ENCODE data around the gene SAG.

Gene SAG

DNA sequence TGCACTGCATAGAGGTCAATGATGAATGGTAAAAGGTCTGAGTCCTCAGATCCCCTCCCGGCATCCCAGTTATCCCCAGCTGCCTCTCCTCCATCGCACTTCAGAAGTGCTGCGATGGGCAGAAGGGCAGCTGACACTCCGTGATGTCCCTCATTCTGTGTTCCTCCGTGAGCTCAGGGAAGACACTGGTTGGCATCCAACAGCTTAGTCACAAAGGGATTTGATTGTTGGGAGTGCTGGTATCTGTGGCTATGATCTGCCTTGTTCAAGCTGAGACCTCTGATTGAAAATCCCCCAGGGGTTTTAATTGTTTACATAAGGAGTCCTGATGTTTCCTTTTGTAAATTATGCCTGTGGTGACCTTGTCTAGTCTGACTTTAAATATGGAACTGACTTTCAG is 19.0 kb upstream of the SAG start:
- no peak for DNase-seq (ENCODE audit: low spot score)

DNA sequence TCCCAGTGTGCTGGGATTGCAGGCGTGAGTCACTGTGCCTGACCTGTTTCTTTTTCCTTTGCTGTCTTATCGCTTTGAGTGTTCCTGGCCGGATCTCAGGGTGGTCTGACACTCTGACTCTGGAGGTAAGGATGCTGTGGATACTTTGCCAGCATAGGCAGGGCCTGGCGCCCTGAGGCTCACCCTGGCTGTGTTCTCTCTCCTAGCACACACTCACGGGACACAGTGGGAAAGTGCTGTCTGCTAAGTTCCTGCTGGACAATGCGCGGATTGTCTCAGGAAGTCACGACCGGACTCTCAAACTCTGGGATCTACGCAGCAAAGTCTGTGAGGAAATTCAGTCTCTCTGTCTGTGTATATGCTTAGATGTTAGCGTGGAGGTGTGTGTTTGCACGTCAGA is 18.0 kb upstream of the SAG start:
- no peak for DNase-seq (ENCODE audit: low spot score)

DNA sequence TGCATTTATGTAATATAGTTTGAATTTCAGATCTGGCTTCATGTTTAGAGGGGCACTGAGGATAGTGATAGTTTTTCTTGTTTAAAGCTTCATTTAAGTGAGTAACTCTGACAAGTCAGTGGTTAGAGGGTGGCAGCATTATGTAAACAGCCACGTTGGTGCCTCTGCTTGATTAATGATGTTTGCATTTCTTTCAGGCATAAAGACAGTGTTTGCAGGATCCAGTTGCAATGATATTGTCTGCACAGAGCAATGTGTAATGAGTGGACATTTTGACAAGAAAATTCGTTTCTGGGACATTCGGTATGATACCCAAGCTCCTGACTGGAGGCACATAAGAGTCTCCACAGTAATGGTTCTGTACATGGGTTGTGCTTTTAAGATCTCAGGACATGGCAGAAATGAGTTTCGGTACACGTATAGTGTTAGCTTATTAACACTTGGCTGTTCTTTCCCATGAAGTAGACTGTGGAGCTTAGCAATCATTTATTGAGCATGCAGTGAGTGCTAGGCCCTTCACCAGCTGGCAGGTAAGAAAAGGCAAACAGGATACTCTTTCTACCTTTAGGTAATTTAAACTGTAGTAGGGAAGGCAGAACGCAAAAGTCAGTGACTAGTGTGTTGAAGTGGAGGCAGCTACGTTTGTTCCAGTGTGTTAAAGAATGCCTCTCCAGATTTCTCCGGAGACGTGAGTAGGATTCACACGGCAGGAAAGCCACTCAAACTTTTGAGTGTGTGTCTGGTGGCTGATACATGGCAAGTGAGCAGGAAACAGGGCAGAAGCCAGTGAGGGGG is 17.4 kb upstream of the SAG start:
- DNase-seq (ENCODE audit: low spot score): no peak

DNA sequence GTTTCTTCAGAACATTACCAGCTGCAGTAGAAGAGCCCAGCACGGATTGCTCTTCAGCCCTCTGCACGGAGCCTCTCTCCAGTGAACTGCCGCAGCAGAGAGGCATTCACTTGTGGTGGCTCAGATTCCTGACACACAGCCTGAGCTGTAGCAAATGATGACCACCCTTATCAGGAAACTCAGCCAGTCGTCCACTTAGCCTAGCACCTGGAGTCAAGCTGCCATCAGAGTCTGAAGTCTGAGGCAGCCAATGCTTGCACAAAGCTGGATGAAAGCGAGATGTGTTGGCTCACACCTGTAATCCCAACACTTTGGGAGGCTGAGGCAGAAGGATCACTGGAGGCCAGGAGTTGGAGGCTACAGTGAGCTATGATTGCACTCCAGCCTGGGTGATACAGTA is 11.7 kb upstream of the SAG start:
- no peak for DNase-seq (ENCODE audit: low spot score)

DNA sequence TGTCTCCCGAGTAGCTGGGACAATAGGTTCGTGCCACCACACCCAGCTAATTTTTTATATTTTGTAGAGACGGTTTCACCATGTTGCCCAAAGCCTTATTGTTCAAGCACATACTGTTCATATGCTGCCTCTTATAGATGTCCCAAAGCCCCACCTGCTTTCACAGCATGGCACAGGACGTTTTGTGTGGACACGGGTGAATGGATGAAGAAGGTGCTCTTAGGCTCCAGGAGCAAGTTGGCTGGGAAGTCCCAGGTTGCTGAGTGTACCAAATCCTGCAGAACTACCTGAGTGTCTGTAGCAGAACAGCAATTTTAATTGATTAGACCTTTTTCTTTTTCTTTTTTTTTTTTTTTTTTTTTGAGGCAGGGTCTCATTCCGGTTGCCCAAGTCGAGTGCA is 10.5 kb upstream of the SAG start:
- DNase-seq (ENCODE audit: low spot score): no peak

DNA sequence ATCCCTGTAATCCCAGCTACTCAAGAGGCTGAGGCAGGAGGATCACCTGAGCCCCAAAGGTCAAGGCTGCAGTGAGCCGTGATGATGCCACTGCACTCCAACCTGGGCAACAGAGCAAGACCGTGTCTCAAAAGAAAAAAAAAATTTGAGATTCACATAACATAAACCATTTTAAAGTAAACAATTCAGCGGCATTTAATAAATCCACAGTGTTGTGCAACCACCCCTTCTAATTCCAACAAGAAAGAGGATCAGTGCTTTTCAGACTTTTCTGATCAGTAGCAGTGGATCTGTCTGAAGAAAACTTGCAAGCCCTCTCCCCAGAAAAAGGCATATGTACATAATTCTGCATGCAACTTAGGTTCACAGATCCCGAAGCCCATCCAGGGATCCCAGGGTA is 7.2 kb upstream of the SAG start:
- no peak for DNase-seq (ENCODE audit: low spot score)

DNA sequence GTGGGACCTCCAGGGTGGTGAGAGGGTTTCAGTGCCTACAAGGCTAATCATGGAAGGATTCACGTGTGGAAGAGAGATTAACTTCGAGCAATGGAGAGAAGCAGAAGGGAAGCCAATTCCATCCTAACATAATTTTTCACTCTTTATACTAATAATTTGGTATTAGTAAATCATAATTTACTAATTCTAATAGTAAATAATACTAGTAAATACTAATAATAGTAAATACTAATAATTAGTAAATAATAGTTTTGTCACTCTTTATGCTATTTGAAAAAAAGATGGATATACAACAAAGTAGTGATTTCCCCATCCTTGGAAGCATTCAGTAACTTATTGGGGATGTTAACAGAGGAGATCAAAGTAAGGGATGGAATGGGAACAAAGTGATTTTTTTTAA is 6.4 kb upstream of the SAG start:
- no peak for DNase-seq (ENCODE audit: low spot score)

DNA sequence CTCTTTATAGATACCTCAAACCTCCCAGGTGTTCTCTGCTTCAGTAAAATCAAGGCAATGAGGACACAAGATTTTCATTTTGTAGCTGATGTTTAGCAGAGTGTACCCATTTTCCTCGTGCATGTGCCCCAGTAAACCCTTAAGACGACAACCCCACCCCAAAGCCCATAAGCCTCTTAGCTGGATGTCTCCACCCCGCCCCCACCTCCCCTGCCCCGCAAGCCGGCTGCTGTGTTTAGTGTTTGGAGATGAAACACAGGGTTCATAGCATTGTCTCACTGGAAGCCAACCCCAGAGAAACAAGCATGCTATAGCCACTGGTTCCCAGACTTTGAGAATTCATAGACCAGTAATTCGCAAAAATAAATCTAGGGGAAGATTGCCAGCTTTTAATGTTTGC is 5.8 kb upstream of the SAG start:
- no peak for DNase-seq (ENCODE audit: low spot score)

DNA sequence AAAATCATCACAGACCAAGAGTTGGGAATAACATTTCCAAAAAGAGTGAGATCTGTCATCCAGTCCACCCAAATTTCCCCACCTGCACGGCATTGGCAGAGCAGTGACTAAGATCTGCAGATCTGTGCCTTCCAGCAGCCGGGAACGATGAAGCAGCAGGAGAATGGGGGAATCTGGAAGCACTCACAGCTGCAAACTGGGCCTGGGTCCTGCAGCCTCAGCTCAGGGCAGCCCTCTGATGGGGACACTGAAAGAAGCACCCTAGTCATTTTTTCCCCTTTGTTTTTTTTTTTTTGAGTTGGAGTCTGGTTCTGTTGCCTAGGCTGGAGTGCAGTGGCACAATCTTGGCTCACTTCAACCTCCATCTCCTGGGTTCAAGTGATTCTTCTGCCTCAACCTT is 4.4 kb upstream of the SAG start:
- no peak for DNase-seq (ENCODE audit: low spot score)

DNA sequence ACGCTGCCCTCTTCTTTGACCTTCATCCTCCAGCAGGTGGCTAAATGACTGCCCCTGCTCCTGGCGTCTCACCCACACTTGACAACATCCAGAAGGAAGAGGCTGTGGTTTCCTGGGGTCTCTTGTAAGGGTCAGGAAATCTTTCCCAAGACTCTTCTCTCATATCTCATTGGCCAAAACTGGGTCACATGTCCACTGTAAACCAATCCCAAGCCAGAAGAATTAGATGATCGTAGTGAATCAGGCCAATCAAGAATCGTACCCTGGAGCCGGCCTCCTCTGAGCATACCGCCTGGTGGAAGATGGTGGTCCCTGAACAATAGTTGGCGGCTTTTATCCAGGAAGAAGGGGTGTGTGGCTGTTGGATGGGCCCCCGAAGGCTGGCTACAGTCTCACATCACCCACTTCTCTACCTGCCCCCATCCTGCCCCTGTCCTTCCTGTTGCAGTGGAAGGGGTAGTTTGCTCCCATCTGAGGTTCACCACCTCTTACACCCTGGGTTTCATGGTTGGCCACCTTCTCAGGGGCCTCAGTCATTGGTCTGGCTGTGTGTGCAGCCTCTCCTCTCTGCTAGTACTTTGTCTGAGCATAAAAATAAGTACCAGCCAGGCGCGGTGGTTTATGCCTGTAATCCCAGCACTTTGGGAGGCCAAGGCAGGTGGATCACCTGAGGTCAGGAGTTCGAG is 3.8 kb downstream of the SAG start:
- no peak for DNase-seq (ENCODE audit: low spot score)

DNA sequence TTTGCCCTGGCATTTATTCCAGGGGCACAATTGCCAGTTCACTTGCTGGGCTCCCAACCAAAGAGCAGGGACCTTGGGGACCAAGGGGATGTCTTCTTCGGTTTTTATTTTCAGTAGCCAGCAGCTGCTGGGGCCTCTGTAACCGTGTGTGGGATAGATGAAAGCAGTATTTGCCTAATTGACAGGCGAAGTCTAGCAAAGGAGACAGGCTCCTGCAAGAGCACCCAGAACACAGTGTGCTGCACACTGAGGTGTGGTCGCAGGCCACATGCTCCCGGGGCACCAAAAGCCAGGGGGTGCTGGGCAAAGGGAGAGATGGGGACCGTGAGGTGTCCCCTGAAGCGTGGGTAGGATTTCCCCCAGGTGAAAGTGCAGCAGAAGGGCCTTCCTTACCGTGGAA is 5.3 kb downstream of the SAG start:
- DNase-seq (ENCODE audit: low spot score): no peak

DNA sequence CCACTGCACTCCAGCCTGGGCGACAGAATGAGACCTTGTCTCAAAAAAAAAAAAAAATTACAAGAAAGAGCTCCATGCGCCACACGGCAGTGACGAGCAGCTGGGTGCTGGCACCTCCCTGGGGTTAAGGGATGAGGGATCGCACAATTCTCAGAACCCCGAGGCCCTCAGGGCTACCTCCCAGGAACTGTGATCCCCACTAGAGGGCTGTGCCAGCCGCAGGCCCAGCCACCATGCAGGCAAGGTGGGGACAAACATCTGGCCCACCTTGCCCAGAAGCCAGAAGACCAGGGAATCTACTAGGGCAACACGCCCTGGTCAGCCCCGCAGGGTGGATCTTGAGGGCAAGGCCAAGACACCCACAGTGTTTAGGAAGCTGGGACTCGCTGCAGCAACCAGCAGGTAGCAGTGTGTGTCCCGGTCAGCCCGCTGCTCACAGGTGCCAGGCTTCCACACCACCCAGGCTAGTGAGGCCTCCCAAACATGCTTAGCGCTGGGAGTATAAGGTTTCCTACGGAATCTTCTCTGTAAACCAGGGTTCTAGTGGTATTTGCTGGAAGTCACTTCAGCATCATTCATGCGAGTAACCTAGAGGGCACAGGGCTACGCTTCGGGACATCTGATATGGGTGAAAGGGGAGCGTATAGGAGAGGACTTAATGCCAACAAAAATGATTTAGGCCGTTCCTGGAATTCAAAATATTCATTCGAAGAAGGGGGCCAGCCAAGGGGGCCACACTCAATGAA is 6.7 kb downstream of the SAG start:
- DNase-seq (ENCODE audit: low spot score): no peak

DNA sequence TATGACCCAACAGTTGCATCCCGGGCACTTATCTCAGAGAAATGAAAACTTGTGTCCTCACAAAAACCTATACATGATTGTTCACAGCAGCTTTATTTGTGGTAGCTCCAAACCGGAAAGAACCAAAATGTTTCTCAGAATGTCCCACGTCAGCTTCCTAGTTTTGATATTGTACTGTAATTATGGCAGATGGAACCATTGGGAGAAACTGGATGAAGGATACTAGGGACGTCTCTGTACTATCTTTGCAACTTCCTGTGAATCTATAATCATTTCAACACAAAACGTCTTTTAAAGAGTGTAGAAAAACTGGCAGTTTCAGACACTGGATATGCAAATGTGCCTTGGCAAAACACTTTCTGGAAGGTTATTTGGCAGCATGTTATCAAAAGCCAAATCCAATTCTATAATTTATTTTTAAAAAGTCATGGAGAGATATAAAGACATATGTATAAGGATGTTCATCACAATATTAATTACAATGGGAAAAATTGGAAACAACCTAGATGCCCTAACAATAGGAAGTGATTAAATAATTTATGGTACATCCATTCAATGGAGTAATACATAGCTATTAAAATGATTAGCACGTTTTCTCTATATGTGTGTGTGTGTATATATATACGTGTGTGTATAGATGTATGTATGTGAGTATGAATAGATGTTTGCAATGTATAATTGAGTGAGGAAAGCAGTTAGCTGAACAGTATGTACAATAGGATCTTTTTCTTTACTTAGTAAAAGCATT is 9.8 kb downstream of the SAG start:
- no peak for DNase-seq (ENCODE audit: low spot score)

DNA sequence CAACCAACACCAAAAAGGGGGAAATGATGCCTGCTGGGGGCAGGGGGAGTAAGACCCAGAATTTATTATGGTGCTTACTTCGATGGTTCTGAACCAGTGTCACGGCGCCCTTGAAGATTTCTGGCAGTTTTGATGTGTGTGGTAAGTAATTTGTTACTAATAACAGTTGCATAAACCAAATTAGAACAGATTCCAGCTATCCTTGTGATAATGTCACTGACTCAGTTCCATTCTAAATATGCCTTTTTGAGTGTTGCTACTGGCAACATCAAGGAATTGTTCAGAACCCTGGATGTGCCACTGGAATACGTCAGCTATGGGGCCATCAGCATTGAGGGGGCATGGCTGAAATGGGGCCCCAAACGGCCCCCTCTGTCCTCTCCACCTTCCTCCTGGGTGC is 11.6 kb downstream of the SAG start:
- DNase-seq (ENCODE audit: low spot score): no peak

DNA sequence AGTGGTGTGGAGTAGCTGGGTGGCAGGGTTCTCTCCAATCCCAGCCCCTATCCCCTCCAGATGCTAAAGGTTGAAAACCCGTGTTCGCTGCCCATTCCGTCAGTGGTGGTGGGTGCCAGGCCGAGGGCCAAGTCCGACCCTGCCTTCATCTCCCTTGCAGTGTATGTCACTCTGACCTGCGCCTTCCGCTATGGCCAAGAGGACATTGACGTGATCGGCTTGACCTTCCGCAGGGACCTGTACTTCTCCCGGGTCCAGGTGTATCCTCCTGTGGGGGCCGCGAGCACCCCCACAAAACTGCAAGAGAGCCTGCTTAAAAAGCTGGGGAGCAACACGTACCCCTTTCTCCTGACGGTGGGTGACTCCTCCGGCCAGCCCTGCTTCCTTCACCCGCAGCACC is 12.9 kb downstream of the SAG start:
- no peak for DNase-seq (ENCODE audit: low spot score)

DNA sequence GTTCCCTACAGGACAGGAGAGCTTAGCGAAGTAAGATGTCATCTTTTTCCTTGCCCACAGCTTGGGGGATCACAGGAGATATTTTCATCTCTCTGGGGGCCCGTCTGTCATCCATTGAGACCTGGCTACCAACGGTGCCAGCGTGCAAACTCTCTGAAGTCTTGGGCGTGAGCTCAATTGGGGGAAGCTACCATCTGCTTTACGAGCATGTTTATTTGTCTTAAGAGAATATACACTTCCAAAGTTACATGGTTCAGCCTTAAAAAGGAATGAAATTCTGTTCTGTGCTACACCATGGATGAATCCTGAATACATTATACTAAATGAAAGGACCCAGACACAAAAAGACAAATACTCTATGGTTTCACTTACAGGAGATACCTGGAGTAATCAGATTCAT is 13.6 kb downstream of the SAG start:
- no peak for DNase-seq (ENCODE audit: low spot score)

DNA sequence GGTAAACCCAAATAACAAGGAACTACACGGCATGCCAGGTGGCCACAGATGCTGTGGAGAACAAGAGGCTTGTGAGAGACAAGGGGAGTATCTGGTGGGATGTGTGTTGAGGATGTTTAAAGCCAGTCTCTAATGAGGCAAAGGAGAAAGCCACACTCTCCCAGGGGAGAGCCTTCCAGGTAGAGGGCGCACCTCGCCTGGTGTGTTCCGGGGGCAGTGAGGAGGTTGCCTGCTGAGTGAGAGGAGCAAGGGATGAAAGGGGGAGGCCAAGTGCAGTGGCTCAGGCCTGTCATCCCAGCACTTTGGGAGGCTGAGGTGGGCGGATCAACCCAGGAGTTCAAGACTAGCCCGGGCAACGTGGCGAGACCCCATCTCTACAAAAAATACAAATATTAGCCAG is 16.2 kb downstream of the SAG start:
- no peak for DNase-seq (ENCODE audit: low spot score)

DNA sequence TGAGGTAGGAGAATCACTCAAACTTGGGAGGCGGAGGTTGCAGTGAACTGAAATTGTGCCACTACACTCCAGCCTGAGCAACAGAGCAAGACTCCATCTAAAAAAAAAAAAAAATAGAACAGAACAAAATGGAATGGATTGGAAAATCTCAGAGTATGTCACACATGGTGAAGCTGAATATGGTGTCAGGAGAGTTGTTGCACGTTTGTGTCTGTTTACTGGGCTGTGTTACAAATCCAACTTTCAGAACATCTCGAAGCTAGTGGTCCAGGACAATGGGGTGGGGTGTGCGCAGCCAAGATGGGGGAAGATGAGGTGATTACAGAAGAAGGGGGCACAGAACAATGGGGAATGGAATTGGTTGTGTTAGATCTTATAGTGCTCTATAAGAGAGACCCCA is 17.6 kb downstream of the SAG start:
- no peak for DNase-seq (ENCODE audit: low spot score)

DNA sequence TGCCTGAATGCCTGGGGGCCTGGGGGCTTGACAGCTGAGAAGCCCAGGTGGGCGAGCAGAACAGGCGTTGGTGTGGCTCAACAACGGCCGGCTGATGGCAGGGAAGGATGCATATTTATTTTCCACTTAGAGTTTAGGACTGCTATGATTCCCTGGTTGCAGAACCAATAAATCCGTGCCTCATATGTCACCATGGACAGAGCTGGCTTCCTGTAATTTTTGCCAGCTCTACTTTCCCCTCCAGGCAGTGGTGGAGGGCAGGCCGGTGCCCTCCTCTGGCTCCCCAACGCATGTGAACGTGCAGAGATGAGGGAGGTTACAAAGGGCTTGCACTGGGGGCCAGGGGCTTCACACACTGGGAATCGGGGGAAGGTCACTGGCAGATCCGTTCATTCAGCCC is 18.2 kb downstream of the SAG start:
- no peak for DNase-seq (ENCODE audit: low spot score)

DNA sequence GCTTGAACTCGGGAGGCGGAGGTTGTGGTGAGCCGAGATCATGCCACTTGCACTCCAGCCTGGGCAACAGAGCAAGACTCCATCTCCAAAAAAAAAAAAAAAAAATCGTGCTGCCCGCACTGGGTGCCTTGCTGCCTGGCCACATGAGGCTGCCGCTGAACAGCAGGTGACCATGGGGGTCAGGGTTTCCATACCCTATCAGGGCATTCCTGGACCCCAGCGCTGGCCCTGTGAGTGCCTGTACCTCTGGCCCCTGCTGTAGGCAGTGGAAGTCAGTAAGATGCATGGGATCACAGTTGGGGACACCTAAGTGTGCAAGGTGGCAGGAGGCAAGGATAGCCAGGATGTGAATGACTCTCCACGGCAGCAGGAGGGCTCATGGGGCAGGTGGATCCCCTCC is 18.9 kb downstream of the SAG start:
- DNase-seq (ENCODE audit: low spot score): no peak

DNA sequence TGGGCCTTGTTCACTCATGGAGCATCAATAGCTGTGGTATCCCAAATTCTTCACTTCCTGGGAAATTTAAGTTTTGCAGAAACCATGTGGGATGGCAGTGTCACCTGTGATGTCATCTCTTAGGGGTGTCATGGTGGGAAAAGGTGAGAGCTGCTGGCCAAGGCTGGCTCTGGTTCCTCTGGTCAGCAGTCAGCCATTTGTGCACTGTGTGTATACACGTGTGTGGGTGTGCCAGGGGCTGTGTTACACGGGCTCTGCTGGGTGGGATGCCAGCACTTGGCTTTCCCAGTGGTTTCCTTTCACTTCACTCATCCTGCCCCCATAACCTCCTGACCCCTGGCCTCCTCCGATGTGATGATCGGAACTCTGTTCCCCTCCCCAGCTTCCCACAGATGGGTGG is 21.3 kb downstream of the SAG start:
- no peak for DNase-seq (ENCODE audit: low spot score)

DNA sequence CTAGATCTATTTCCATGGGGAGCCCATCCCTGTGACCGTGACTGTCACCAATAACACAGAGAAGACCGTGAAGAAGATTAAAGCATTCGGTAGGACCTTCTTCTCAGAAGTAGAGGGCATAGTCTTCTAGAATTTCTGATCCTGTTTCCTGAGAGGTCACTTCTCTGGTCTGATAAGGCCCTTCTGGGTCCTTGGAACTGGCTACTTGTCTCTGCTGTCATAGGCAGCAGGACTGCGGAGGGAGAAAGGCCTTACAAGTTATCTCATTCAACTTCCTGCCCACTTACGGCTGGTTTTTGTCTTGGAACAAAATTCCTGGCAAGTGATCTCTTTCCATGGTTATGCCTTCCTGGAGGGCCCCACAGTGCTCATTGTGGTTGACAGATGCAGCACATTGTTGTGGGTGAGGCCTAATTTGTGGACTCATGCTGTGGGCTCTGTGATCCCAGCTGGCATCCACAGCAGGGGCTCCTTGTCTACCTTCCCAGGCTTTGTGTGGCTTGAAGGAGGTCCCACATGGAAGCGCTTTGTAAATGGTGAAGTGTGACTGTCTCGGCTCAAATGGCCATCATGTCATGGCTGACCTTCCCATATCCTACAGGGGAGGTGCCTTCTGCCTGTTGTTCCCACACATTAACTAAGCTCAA is 22.0 kb downstream of the SAG start:
- no peak for DNase-seq (ENCODE audit: low spot score)
